NCI-H2029 (cell line): Measurements from ENCODE around the gene CLSTN3.

Source experiments
- DNase-seq: peaks from one replicate; lab custom pipeline; 2025; lab: John Stamatoyannopoulos, UW

CLSTN3 gene

DNA sequence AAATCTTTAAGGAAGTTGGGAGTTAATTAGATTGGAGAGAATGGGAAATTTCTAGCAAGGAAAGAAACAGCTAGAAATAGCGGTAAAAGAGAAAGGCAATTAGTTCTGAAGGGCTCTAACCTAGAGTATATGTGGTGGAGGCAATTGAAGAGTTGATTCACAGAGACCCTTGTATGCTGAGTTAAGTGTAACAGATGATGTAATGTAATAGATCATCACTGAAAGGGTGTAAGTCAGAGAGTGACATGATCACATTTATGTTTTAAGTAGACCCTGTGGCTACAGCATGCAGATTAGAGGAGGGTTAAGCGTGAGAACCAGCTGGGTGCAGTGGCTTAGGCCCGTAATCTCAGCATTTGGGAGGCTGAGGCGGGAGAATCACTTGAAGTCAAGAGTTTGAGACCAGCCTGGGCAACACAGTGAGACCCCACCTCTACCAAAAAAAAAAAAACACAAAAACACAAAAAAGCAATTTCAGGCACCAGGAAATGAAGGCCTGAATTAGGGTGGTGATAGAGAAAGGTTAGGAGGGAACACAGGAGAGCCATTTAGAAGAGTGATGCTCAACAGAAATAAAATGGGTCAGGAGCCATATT lies 4.4 kb upstream of the CLSTN3 start:
- DNase-seq = no peak

DNA sequence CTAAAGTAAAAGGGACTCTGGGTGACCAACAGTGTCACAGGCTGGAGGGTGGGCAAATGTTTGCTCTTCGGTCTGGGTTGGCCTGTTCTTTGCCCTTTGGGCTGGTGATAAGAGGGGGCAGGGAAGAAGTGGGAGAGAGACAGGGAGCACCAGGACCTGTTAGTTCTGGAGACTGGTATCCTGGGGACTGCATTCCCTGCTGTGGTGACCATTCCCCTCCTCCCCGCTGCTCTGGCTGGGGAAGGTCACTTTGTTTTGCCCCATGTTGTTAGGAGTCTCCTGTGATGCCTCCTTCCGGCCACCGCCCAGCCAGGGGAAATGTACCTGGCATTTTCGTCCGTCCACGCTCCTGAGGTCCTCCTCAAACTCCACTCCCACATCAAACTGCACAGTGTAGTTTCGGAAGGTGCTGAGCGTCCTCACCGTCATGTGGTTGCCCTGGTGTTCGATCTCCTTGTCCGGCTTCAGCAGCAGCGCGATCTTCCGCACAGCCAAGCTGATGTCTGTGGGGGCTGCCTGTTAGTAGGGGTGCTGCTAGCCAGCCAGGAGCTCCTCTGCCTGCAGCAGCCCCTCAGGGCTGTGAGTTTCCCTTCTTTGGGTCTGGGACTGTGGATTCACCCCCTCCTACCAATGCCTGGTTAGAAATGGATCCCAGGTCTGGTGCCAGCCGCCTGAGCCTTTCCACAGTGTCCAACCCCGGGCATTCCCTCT lies 2.1 kb upstream of the CLSTN3 start:
- no peak for DNase-seq

DNA sequence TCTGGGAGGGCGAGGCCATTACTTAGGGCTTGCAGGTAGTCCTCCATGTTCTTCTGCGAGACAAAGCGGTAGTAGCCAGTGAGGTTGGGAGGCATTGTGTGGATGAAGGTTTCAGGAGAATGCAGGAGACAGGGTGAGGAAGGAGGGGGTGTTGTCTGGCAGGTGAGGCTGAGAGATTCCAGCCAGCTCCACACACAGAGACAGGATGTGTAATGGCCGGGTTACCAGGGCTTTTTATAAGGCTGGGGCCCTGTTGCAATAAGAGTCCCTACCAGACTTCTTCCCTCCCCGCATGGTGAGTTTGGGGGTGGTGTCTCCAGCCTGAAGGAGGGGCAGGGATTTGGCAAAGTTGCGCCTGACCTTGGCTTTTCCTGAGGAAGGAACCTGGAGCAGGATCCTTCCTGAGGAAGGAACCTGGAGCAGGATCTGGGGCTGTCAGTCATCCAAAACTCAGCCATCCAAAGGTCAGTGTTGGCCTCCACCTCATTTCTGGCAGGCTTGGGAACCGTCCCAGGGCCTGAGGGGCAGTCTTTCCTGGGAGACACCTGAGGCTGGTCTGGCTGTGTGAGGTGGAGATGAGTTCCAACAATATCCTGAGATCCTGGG lies 1.4 kb upstream of the CLSTN3 start, which contains the start of gene RBP5:
TSS of gene RBP5 (minus strand) at position 209 of the 606 bp plus-strand sequence. CDS start at position 95, 114 bp downstream.
- no peak for DNase-seq

- DNase-seq = no peak
Observed at GRCh38 chr12:7129287-7129871, 792 bp upstream of the CLSTN3 start.

- DNase-seq = peak; percentile 10
Observed at GRCh38 chr12:7130701-7131501, 730 bp downstream of the CLSTN3 start.

- DNase-seq = no peak
Observed at GRCh38 chr12:7131502-7131866, 1.3 kb downstream of the CLSTN3 start.

DNA sequence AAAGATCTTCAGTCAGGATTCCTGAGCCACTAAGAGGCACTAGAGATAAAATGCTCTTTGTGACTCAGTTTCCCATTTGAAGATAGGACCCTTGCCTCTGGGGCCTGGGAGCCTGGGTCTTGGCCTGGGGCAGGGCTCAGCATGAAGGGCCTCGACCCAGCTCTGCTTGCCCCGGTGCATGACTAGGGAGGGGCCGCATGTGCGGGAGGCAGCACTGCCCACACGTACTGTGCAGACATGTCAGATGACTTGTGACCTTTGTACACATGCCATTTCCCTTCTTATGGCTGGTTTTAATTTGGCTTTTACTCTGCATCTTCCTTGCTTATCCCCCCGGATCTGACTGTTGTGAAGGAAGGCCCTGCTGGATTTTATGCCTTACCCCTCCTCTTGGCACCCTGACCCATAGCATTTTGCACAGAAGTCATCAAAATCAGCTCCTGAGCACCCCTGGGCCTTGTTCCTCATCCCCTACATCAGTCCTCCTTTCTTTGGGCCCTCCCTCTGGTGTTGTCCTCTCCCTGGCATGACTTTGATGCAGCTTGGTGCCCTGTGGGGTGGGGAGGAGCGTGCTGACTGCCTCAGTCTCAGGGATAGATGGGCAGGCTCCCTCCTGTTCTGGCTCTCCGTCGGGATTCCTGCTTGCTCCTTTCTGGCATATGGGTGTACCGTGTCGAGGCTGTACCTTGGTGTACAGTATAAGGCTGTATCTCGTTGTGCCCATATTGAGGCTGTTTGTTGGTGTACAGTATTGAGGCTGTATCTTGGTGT lies 4.4 kb downstream of the CLSTN3 start:
- no peak for DNase-seq

DNA sequence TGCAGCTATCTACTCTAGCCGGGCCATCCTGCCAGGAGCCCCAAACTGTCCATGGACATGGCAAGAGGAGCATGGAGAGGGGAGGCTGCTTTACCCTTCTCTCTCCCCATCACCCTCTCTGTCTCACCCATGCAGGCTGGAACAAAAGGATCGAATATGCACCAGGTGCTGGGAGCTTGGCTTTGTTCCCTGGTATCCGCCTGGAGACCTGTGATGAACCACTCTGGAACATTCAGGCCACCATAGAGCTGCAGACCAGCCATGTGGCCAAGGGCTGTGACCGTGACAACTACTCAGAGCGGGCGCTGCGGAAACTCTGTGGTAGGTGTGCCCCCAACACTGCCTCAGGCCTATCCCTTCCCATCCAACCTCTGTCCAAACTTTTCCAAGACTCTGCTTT lies 5.9 kb downstream of the CLSTN3 start:
- DNase-seq = no peak

DNA sequence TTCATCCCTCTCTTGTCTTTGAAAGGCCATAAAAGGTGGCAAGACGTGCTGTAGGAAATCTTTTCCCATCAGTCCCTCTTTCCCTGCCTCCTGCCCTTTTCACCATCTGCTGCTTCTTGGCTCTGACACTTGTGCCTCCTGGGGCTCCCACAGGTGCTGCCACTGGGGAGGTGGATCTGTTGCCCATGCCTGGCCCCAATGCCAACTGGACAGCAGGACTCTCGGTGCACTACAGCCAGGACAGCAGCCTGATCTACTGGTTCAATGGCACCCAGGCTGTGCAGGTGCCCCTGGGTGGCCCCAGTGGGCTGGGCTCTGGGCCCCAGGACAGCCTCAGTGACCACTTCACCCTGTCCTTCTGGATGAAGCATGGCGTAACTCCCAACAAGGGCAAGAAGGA lies 6.5 kb downstream of the CLSTN3 start:
- DNase-seq = no peak

DNA sequence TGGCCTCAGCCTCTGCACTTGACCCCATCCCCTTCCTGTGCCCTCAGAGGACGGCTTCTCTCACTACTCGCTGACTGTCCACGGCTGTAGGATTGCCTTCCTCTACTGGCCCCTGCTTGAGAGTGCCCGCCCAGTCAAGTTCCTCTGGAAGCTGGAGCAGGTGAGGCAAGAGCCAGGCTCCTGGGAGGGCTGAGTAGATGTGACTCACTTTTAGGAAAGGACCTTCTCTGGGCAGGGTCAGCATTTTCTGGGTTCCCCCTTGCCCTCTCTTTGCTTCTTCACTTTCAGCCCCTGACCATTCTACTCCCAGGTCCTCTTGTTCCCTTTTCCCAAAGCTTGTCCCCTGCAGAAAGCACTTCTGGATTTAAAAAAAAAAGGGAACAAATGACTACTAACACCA lies 7.7 kb downstream of the CLSTN3 start:
- DNase-seq = no peak

GRCh38 chr12:7139200-7139599 lies 9.0 kb downstream of the CLSTN3 start:
- DNase-seq = no peak

DNA sequence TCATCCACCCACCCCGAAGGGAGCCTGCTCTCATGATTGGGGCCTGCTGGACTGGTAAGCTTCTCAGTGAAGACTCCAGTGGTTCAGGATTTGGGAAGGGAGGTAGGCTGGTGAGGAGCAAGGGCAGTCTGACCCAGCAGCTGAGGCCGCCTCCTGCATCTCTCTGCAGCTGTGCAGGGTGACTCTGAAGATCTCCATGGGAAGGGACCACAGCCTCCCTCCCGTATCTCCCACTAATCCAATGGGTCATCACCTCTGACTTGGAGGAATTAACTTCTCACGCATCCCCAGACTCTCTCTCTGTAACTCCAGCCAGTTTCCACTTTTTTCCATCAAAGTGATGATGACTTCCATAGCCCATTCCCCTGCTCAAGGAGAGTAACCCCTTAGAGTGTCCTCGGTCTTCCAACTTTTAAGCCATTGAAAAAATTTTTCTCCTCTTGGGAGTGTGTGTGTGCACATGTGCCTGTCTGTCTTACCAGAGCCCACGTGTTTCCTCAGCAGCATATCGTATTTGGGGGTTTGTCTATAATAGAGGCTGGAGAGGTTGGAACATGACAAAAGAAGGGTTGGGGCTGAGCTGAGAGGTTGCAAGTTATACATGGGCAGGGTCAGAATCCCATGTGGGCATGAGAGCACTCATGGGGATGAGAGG lies 11.3 kb downstream of the CLSTN3 start:
- no peak for DNase-seq

DNA sequence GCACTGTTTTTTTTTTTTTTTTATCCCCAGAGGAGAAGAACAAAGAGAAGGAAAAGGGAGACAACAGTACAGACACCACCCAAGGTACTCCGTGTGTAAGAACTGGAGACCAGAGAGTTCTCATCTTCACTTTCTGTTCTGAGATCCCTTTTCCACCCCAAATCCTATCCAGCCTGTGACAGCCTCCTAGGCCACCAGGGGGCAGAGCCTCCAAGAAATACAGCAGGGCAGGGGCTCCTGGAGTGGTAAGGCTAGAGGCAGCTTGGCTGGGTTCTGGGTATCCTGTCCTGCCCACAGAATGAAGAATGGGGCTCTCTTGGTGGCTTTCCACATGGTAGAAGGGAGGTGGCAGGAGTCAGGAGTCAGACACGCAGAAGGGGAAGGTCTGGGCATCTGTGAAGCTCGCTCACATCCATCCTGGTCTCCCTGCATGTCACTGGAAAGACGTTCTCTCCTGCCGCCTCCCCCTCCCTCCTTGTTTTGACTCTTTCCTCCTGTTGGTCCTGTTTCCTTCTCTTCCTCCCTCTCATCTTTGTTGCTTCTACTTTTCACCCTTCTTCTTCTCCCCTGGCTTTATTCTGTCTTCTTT lies 12.0 kb downstream of the CLSTN3 start:
- DNase-seq = peak; percentile 43

- no peak for DNase-seq
Observed at GRCh38 chr12:7142809-7143465, 12.8 kb downstream of the CLSTN3 start.

- no peak for DNase-seq
Observed at GRCh38 chr12:7143564-7143963, 13.4 kb downstream of the CLSTN3 start.

GRCh38 chr12:7144414-7145120 lies 14.4 kb downstream of the CLSTN3 start:
- DNase-seq = peak; percentile 5

DNA sequence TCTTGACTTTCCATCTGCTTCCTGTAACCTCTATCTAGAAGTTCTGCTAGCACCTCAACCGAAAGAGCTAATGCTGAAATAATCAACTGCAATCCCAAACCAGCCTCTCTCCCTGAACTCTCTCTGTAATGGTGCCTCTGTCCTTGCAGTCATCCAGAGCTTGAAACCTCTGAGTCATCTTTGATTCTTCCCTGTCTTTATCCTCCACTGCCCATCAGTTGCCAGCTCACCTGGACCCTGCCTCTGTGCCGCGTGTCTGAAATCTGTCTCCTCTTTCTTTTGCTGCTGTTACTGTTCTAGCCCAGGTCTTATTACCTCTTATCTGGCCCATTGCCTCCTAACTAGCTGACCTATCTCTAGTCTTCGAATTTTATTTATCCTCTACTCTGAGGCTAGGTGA lies 15.5 kb downstream of the CLSTN3 start:
- DNase-seq = no peak

GRCh38 chr12:7146228-7146627 lies 16.1 kb downstream of the CLSTN3 start:
- no peak for DNase-seq

GRCh38 chr12:7146906-7147305 lies 16.7 kb downstream of the CLSTN3 start:
- no peak for DNase-seq
